Raji (cell line): Measurements from ENCODE around the gene HEATR5B.

Experiments
- POLR2A ChIP-seq: IDR thresholded peaks from 2 replicates; pipeline ENCODE4 v1.6.1; 2011; ENCODE audit warnings: low read depth, low read length, control low read depth; ENCODE audit not compliant: insufficient read depth

HEATR5B gene

GRCh38 chr2:37083873-37084794 lies at the start of gene HEATR5B, which contains the start of gene GPATCH11:
Gene HEATR5B, minus strand, starts transcription at chr2:37084372. Its CDS starts 958 bp downstream, at chr2:37083414.
Gene GPATCH11, plus strand, starts transcription at chr2:37084518. Its CDS starts 3,864 bp downstream, at chr2:37088382.
- peak; percentile 90 for TF ChIP-seq POLR2A

GRCh38 chr2:37132914-37133313 lies 48.7 kb upstream of the HEATR5B start:
- TF ChIP-seq POLR2A, result no peak

- no peak for TF ChIP-seq POLR2A
Observed at GRCh38 chr2:37125416-37125815, 41.2 kb upstream of the HEATR5B start.

DNA sequence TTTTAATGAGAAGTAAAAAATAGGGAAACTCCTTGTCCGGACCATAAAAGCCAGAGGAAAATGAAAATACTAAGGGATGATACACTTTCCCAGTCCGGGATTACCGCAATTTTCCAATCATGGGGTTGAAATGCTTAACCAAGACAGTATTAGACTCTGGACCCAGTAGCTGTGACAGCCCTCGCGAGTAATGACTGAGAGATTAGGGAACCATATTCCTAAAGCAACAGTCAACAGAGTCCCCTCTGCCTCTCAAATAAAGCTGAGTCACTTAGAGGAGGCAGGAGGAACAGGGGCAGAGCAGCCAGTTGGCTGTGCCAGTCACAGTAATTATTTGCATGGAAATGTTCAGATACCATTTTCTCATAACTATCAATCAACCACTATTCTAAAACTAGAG lies 35.0 kb upstream of the HEATR5B start:
- no peak for TF ChIP-seq POLR2A

- TF ChIP-seq POLR2A, result no peak
Observed at GRCh38 chr2:37117566-37117965, 33.4 kb upstream of the HEATR5B start.

GRCh38 chr2:37111958-37112357 lies 27.8 kb upstream of the HEATR5B start:
- TF ChIP-seq POLR2A, result no peak

DNA sequence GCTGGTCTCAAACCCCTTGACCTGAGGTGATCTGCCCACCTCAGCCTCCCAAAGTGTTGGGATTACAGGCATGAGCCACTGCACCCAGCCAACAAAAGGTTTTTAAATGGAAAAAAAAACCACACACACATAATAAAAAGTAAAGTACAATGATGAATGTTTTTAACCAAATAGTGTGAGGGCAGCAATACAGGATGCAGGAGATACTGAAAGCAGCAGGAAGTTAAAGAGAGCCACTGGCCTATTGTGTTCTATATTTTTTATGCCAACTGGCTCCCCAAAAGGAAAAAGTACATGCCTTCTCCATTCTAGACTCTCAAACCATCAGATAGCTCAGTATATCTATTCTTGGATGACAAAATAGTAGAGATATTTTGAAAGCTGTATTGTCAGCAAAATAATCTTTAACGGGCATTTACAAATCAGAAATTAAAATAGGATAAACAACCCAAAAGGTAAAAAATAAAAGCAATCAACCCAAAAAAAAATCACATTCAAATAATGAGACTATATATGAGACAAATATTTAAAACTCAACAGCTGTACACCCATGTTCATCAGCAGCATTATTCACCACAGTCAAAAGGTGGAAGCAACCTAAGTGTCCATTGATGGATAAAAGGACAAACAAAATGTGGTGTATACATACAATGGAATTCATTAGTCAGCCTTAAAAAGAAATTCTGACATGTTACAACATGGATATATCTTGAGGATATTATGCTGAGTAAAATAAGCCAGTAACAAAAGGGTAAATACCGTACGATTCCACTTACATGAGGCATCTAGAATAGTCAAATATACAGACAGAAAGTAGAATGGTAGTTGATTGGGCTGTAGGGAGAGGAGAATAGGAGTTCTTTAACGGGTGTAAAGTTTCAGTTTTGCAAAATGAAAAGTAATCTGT lies 26.4 kb upstream of the HEATR5B start:
- no peak for TF ChIP-seq POLR2A

DNA sequence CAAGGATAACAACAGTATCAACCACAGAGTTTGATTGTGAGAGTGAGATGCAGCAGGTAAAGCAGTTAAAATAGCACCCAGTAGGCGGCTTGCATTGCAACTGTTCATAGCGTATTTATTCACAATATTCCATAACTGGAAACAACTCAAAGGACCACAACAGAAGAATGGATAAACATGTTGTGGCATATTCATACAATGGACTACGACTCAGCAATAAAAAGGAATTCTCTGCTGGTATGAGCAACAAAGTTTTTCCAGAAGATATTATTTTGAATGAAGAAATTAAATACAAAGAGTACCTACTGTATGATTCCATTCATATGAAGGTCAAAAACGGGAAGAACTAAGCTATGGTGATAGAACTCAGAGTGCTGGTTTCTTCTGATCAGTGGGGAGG lies 25.4 kb upstream of the HEATR5B start:
- no peak for TF ChIP-seq POLR2A

DNA sequence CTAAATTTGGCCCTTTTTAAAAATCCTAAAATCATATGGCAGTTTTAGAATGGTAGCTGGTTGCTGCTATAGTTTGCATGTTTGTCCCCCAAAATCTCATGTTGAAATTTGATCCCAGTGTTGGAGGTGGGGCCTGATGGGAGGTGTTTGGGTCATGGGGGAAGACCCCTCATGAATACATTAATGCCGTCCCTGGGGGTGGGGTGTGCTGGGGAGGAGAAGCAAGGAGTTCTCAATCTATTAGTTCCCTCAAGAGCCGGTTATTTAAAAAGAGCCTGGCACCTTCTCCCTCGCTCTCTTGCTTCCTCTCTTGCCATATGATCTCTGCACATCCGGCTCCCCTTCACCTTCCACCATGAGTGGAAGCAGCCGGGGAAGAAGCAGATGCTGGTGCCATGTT lies 21.0 kb upstream of the HEATR5B start:
- TF ChIP-seq POLR2A, result no peak

- TF ChIP-seq POLR2A, result no peak
Observed at GRCh38 chr2:37104178-37104577, 20.0 kb upstream of the HEATR5B start.

- no peak for TF ChIP-seq POLR2A
Observed at GRCh38 chr2:37102588-37102987, 18.4 kb upstream of the HEATR5B start.

- TF ChIP-seq POLR2A, result no peak
Observed at GRCh38 chr2:37100054-37100453, 15.9 kb upstream of the HEATR5B start.

GRCh38 chr2:37098416-37099118 lies 14.4 kb upstream of the HEATR5B start:
- TF ChIP-seq POLR2A, result no peak

DNA sequence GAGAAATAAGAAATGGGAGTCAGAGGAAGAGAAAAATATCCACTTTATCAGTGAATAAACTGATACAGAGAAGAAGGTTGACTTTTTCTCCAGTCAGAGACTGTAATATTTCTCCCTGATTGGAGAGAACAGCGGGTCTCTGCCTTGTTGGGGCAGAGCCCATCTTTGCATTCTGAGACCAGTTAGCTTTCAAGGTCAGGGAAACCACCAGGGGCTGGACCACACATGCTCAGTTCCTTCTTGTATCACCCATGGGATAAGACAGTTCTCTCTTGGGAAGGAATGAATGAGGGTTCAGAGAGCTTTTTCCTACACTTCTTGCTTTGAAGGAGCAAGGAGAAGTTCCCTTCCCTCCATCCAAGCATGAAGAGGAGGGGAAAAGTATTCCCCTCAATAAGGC lies 12.4 kb upstream of the HEATR5B start:
- TF ChIP-seq POLR2A, result no peak

DNA sequence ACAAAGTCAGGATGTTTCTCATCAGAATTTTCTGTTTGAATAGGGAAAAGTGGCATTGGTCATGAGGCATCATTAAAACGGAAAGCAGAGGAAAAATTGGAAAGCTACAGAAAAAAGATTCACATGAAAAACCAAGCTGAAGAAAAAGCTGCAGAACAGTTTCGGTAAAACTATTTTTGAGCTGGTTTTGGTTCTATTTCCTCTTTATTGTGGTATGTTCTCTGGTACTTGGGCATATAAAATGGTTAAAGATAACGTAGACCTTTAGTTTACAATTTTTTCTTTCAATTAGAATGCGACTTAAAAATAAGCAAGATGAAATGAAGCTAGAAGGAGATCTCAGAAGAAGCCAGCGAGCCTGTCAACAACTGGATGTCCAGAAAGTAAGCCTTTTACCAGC lies 7.7 kb upstream of the HEATR5B start:
- no peak for TF ChIP-seq POLR2A

- TF ChIP-seq POLR2A, result no peak
Observed at GRCh38 chr2:37090019-37090477, 5.9 kb upstream of the HEATR5B start.

GRCh38 chr2:37085731-37086147 lies 1.6 kb upstream of the HEATR5B start:
- TF ChIP-seq POLR2A, result no peak
